ENCODE results near the gene RXRA. TPM values are rescaled to one million over a fixed set of nuclear protein-coding genes. Genes with fewer than 3 reads are reported as not detected.

RXRA gene
- total RNA-seq, 1 donor from 2014 or later, result 20.5 TPM

DNA sequence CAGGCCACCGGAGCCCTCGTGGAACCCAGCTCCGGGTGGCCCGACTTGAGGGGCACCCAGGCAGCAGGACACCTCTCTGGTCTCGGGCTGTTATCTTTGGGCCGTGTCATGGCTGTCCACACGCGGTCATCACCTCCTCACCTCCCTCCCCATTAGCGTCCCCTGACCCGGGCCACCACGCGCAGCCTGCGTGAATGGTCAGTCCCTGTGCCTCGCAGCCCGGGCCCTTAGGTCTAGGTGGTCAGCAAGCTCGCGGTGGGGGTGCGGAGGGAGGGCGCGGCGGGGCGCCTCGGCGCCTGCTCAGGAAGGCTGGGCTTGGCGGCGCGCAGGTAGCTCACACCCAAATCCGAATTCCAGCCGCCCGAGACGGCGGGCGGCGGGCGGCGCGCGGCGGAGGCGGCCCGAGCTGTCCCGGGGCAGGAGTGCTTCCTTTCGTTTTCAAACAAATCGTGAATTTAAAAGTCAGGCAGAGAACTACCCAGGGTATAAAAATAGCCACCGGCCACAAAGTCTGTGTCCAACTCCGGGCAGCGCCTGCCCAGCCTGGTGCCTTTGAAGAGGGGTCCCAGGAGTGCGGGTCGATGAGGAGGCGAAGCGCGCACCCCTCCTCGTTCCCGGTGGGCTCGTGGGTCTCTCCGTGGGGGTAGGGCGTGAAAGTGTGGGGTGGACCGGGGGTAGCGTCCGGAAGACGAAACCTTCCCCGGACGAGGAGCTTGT, 1.0 kb upstream of the RXRA start:
- H3K27ac Mint-ChIP-seq (ENCODE audit: unreplicated experiment), result no peak overlapping the region
- peaks cover 30% of the 10 kb centered on the region for H3K4me1 Mint-ChIP-seq (ENCODE audit: low read depth, unreplicated experiment)
- TF ChIP-seq, protein P1, sequence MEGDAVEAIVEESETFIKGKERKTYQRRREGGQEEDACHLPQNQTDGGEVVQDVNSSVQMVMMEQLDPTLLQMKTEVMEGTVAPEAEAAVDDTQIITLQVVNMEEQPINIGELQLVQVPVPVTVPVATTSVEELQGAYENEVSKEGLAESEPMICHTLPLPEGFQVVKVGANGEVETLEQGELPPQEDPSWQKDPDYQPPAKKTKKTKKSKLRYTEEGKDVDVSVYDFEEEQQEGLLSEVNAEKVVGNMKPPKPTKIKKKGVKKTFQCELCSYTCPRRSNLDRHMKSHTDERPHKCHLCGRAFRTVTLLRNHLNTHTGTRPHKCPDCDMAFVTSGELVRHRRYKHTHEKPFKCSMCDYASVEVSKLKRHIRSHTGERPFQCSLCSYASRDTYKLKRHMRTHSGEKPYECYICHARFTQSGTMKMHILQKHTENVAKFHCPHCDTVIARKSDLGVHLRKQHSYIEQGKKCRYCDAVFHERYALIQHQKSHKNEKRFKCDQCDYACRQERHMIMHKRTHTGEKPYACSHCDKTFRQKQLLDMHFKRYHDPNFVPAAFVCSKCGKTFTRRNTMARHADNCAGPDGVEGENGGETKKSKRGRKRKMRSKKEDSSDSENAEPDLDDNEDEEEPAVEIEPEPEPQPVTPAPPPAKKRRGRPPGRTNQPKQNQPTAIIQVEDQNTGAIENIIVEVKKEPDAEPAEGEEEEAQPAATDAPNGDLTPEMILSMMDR (IDR thresholded peaks at IDR 0.05; ENCODE audit: partially characterized antibody, unreplicated experiment), result no peak
- H3K27me3 Mint-ChIP-seq (ENCODE audit: unreplicated experiment), result peaks cover 1% of the 10 kb centered on the region
- peak; percentile 25 for DNase-seq
- no peaks in the 10 kb centered on the region for H3K36me3 Mint-ChIP-seq (ENCODE audit: unreplicated experiment)
- H3K4me3 Mint-ChIP-seq (ENCODE audit: unreplicated experiment), result peak overlapping the region; percentile 63
- peaks cover 6% of the 10 kb centered on the region for H3K9me3 Mint-ChIP-seq (ENCODE audit: unreplicated experiment)

DNA sequence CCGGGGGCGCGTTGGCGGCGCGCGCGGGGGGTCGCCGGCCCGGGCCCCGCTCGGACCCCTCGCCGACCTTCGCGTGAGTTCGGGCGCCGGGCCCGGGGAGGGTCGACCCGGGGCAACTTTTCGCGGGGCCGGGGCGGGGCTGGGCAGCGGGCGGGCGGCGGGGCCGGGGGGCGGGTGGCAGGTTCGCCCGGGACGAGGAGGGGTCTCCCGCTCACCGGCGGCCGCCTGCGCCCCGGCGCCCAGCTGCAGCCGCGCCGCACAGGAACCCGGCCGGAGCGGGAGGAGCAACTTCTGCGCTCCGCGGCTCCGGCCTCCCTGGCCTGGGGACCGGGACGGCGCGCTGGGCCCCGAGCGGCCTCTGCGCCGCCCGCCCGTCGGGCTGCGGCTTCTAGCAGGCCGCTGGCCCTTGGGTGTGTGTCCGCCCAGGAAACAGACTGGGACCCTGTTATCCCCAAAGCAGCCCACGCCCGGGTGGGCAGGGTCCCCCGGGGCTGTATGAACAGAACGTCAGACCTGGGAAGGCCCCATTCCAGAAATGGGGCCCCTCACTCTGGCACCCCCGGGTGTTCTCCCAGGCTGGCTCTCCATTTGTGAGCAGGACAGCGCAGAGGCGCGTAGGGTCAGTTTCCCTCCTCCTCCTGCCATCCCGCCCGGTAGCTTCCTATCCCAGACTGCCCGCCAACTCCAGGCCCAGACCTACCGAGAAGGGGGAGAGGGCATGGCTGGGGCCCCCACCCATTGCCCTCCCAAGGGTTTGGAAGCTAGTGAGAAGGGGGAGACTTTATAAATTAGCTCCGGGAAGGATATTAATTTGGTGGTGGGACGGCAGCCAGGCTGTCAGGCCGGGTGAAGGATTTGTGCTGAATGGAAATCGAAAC, 708 bp downstream of the RXRA start:
- TF ChIP-seq, protein P1 (IDR thresholded peaks at IDR 0.05; ENCODE audit: partially characterized antibody, unreplicated experiment), result no peak
- Mint-ChIP-seq H3K27me3 (ENCODE audit: unreplicated experiment) (peaks cover 2% of the 10 kb centered on the region), H3K4me1 (ENCODE audit: low read depth, unreplicated experiment) (peaks cover 22% of the 10 kb centered on the region), H3K4me3 (ENCODE audit: unreplicated experiment) (peak overlapping the region; percentile 76), H3K27ac (ENCODE audit: unreplicated experiment) (no peak overlapping the region), H3K9me3 (ENCODE audit: unreplicated experiment) (peaks cover 4% of the 10 kb centered on the region), H3K36me3 (ENCODE audit: unreplicated experiment) (no peaks in the 10 kb centered on the region)
- peak; percentile 52 for DNase-seq

DNA sequence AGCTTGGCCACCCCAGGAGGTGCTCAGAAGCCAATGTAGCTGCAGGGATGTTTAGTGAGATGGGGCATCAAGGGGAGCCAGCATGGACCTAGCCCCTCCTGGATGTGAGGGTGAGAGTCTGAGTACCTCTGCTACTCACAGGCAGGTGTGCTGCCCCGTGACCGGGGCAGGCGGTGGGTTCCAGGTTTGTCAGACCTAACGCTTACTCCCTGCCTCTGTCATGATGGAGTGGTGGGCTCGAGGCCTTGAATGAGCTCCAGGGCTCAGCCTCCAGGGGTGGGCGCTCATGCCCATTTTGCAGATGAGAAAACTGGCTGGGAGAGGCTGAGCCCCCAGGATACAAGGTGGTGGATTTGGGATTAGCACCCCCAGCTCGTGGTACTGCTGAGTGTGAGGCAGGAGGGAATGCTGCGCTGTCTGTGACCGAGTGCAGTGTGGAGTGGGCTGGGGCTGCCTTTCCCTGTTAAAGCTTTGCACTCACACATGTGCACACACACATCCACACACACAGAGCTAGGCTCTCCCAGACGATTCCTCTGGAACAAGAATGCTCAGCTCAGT, 1.5 kb downstream of the RXRA start:
- Mint-ChIP-seq H3K4me3 (ENCODE audit: unreplicated experiment) (peak overlapping the region; percentile 76), H3K4me1 (ENCODE audit: low read depth, unreplicated experiment) (peaks cover 20% of the 10 kb centered on the region), H3K9me3 (ENCODE audit: unreplicated experiment) (peaks cover 4% of the 10 kb centered on the region), H3K27me3 (ENCODE audit: unreplicated experiment) (peaks cover 2% of the 10 kb centered on the region), H3K27ac (ENCODE audit: unreplicated experiment) (no peak overlapping the region), H3K36me3 (ENCODE audit: unreplicated experiment) (no peaks in the 10 kb centered on the region)
- peak; percentile 13 for DNase-seq
- TF ChIP-seq, protein P1 (IDR thresholded peaks at IDR 0.05; ENCODE audit: partially characterized antibody, unreplicated experiment), result no peak

DNA sequence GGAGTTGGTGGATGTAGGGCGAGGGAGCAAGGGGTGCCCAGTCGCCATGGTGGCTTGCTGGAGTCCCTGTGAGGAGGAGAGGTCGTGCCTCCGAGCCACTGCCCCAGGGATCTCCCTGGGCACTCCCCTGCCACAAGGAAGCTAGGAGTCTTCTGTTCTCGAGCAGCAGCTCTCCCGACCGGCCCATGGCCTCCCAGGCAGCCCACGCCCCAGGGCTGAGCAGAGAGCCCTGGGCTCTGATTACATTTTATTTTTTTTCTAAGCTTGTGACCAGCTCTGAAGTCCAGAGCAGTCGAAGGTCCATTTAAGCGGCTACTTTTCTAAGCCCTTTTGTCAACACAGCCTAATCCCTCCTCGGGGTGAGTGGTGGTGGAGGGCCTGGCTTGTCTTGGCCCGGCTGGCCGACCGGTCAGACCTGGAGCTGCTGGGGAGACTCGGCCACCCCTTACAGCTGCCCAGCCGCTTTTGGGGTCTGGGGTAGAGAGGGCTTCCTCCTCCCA, 2.1 kb downstream of the RXRA start:
- Mint-ChIP-seq H3K36me3 (ENCODE audit: unreplicated experiment) (no peaks in the 10 kb centered on the region), H3K27me3 (ENCODE audit: unreplicated experiment) (peaks cover 2% of the 10 kb centered on the region), H3K9me3 (ENCODE audit: unreplicated experiment) (peaks cover 4% of the 10 kb centered on the region), H3K4me3 (ENCODE audit: unreplicated experiment) (peak overlapping the region; percentile 76), H3K27ac (ENCODE audit: unreplicated experiment) (no peak overlapping the region), H3K4me1 (ENCODE audit: low read depth, unreplicated experiment) (peaks cover 20% of the 10 kb centered on the region)
- DNase-seq, result peak; percentile 24
- TF ChIP-seq, protein P1 (IDR thresholded peaks at IDR 0.05; ENCODE audit: partially characterized antibody, unreplicated experiment), result no peak

Measured in glutamatergic neuron (in vitro differentiated cells).